Keratinocyte (primary cell): ENCODE results near the gene CFAP92.

Source experiments
- CTCF ChIP-seq, 3 experiments: IDR thresholded peaks in 1 of 3; conservative IDR thresholded peaks in 1 of 3; optimal IDR thresholded peaks in 1 of 3; 2 replicates in 2 of 3; 3 replicates in 1 of 3; pipeline versions ENCODE3 to v1.5.1; 2011; ENCODE audit warnings: low read length in 3 of 3, mild to moderate bottlenecking in 3 of 3, moderate library complexity in 2 of 3, control low read depth in 1 of 3, inconsistent platforms in 1 of 3; ENCODE audit not compliant: insufficient read depth in 2 of 3; ENCODE audit errors: extremely low read depth in 1 of 3
- EZH2 ChIP-seq: IDR thresholded peaks from one replicate; pipeline ENCODE4 v1.6.1; 2012; ENCODE audit warnings: inconsistent platforms, mild to moderate bottlenecking, low read length, moderate library complexity

- TF ChIP-seq CTCF (optimal IDR thresholded peaks at IDR 0.05 in 1 of 3, IDR thresholded peaks at IDR 0.05 in 1 of 3, conservative IDR thresholded peaks at IDR 0.05 in 1 of 3; ENCODE audit: extremely low read depth in 1 of 3, insufficient read depth in 2 of 3, low read length in 3 of 3) (no peak), EZH2 (no peak)
Observed at GRCh38 chr3:129034642-129035041, 40.8 kb upstream of the CFAP92 start.
